ENCODE data around the gene PRDM4. TPM values are rescaled to one million over a fixed set of nuclear protein-coding genes. Genes with fewer than 3 reads are reported as not detected.
"Not testable (repeated sequence)": the region's sequence is repeated elsewhere in the genome, so short reads cannot be mapped to it uniquely, and the experiment has no call there.

The PRDM4 gene
- total RNA-seq, 1 experiment from 2014 or later: 28.9 TPM

GRCh38 chr12:107718606-107719005 lies 42.3 kb downstream of the PRDM4 start:
- Histone ChIP-seq H3K4me1 (ENCODE audit: control insufficient read depth, insufficient read depth, low read length) (no peaks in the 10 kb centered on the region), H3K27me3 (ENCODE audit: control insufficient read depth, insufficient read depth, low read length) (no peaks in the 10 kb centered on the region), H3K27ac (ENCODE audit: low read length) (no peak overlapping the region), H3K9me3 (ENCODE audit: control insufficient read depth, insufficient read depth, low read depth, low read length) (no peaks in the 10 kb centered on the region), H3K4me3 (ENCODE audit: low read depth in 2 of 2, low read length in 2 of 2) (no peak overlapping the region), H3K36me3 (ENCODE audit: control insufficient read depth, insufficient read depth, low read length) (no peaks in the 10 kb centered on the region; the same call in 1 of the 2 replicates)
- in situ Hi-C loops (cut with HindIII; ENCODE audit: low pct_unique_long_range_greater_than_20kb, low sequenced_read_pairs) (no loop called here), intact Hi-C loops (cut with micrococcal nuclease; ENCODE audit: unreplicated experiment) (no loop called here)
- TF ChIP-seq CTCF (IDR thresholded peaks at IDR 0.05) (no peak), SIN3A (IDR thresholded peaks at IDR 0.05; ENCODE audit: borderline replicate concordance, insufficient read depth, low read depth, low read length) (no peak), POLR2AphosphoS5 (IDR thresholded peaks at IDR 0.05; ENCODE audit: low read depth, low read length) (no peak), TCF7L2 (IDR thresholded peaks at IDR 0.05; ENCODE audit: low read depth, low read length) (no peak), REST (IDR thresholded peaks at IDR 0.05; ENCODE audit: insufficient read depth in 1 of 2, low read depth in 2 of 2, low read length in 1 of 2) (no peak)
- POLR2A ChIA-PET: no interaction called here
- CTCF ChIA-PET: interaction anchor here (0.5 kb wide), 1 partner anchor 257 kb away, joined by 8 read pairs; no protein-coding TSS in a partner anchor
- BruUV-seq (replicated peaks): no TSS peak
- ATAC-seq: no peak
- no peak for DNase-seq (ENCODE audit: low read depth, low spot score)

GRCh38 chr12:107715780-107716179 lies 45.2 kb downstream of the PRDM4 start:
- H3K27me3 ChIP-seq (ENCODE audit: control insufficient read depth, insufficient read depth, low read length): no peaks in the 10 kb centered on the region
- TF ChIP-seq SIN3A (IDR thresholded peaks at IDR 0.05; ENCODE audit: borderline replicate concordance, insufficient read depth, low read depth, low read length) (no peak), CTCF (IDR thresholded peaks at IDR 0.05) (no peak), TCF7L2 (IDR thresholded peaks at IDR 0.05; ENCODE audit: low read depth, low read length) (no peak), POLR2AphosphoS5 (IDR thresholded peaks at IDR 0.05; ENCODE audit: low read depth, low read length) (no peak), REST (IDR thresholded peaks at IDR 0.05; ENCODE audit: insufficient read depth in 1 of 2, low read depth in 2 of 2, low read length in 1 of 2) (no peak)
- ChIA-PET CTCF (no interaction called here), POLR2A (no interaction called here)
- intact Hi-C loops (cut with micrococcal nuclease; ENCODE audit: unreplicated experiment): no loop called here
- DNase-seq (ENCODE audit: low read depth, low spot score): no peak
- H3K27ac ChIP-seq (ENCODE audit: low read length): no peak overlapping the region
- no TSS peak for BruUV-seq (replicated peaks)
- no peak overlapping the region for H3K4me3 ChIP-seq (ENCODE audit: low read depth in 2 of 2, low read length in 2 of 2)
- in situ Hi-C loops (cut with HindIII; ENCODE audit: low pct_unique_long_range_greater_than_20kb, low sequenced_read_pairs): no loop called here
- ATAC-seq: no peak
- H3K9me3 ChIP-seq (ENCODE audit: control insufficient read depth, insufficient read depth, low read depth, low read length): no peaks in the 10 kb centered on the region
- peaks cover 18% of the 10 kb centered on the region for H3K36me3 ChIP-seq (ENCODE audit: control insufficient read depth, insufficient read depth, low read length)
- no peaks in the 10 kb centered on the region for H3K4me1 ChIP-seq (ENCODE audit: control insufficient read depth, insufficient read depth, low read length)

- DNase-seq (ENCODE audit: low read depth, low spot score); H3K27ac ChIP-seq (ENCODE audit: low read length); POLR2A ChIA-PET; CTCF ChIA-PET; BruUV-seq (replicated peaks); H3K27me3 ChIP-seq (ENCODE audit: control insufficient read depth, insufficient read depth, low read length); H3K9me3 ChIP-seq (ENCODE audit: control insufficient read depth, insufficient read depth, low read depth, low read length); intact Hi-C loops (cut with micrococcal nuclease; ENCODE audit: unreplicated experiment); H3K4me3 ChIP-seq (ENCODE audit: low read depth in 2 of 2, low read length in 2 of 2); in situ Hi-C loops (cut with HindIII; ENCODE audit: low pct_unique_long_range_greater_than_20kb, low sequenced_read_pairs); H3K4me1 ChIP-seq (ENCODE audit: control insufficient read depth, insufficient read depth, low read length); ATAC-seq: not testable (repeated sequence)
- peaks cover 37% of the 10 kb centered on the region for H3K36me3 ChIP-seq (ENCODE audit: control insufficient read depth, insufficient read depth, low read length)
These were observed 55.4 kb downstream of the PRDM4 start for GRCh38 chr12:107705522-107705921.
